GM23248 (cell line): ENCODE results near the gene SIPA1L3. TPM values are rescaled to one million over a fixed set of nuclear protein-coding genes. Genes with fewer than 3 reads are reported as not detected.

ENCODE experiments used
- DNase-seq: peaks from one replicate; pipeline ENCODE4 v3.0.0-alpha.2; 2015
- H2AFZ ChIP-seq: fragments of 200-600 bp; sonication (generic); 2 replicates; pipeline ENCODE4 v1.6.1; 2016; ENCODE audit warnings: antibody characterized with exemption
- H3F3A ChIP-seq: fragments of 200-600 bp; sonication (generic); 2 replicates; pipeline ENCODE4 v1.6.1; 2016; ENCODE audit warnings: mild to moderate bottlenecking, antibody characterized with exemption, mixed run types; ENCODE audit not compliant: insufficient read depth
- H3K27ac ChIP-seq: fragments of 200-600 bp; sonication (generic); 2 replicates; pipeline ENCODE4 v1.5.1; 2016; ENCODE audit warnings: mild to moderate bottlenecking
- H3K27me3 ChIP-seq: fragments of 200-600 bp; sonication (generic); replicated peaks from 2 replicates; pipeline ENCODE4 v1.6.1; 2016; ENCODE audit warnings: mild to moderate bottlenecking; ENCODE audit not compliant: insufficient read depth
- H3K36me3 ChIP-seq: fragments of 200-600 bp; sonication (generic); 2 replicates; pipeline ENCODE4 v1.6.1; 2016; ENCODE audit warnings: low read depth, mild to moderate bottlenecking
- H3K4me1 ChIP-seq: fragments of 200-600 bp; sonication (generic); 2 replicates; pipeline ENCODE4 v1.6.1; 2016; ENCODE audit warnings: mild to moderate bottlenecking; ENCODE audit not compliant: insufficient read depth
- H3K4me2 ChIP-seq: fragments of 200-600 bp; sonication (generic); one replicate; pipeline ENCODE4 v1.6.1; 2016; ENCODE audit warnings: mild to moderate bottlenecking; ENCODE audit not compliant: unreplicated experiment
- H3K4me3 ChIP-seq: fragments of 200-600 bp; sonication (generic); 2 replicates; pipeline ENCODE4 v1.5.1; 2016; ENCODE audit warnings: mild to moderate bottlenecking
- H3K79me2 ChIP-seq: fragments of 200-600 bp; sonication (generic); 2 replicates; pipeline ENCODE4 v1.6.1; 2016; ENCODE audit warnings: mild to moderate bottlenecking; ENCODE audit not compliant: insufficient read depth
- H3K9ac ChIP-seq: fragments of 200-600 bp; sonication (generic); 2 replicates; pipeline ENCODE4 v1.6.1; 2016; ENCODE audit warnings: mild to moderate bottlenecking
- H3K9me2 ChIP-seq: fragments of 200-600 bp; sonication (generic); 2 replicates; pipeline ENCODE4 v1.6.1; 2016; ENCODE audit warnings: mixed run types, mild to moderate bottlenecking, moderate library complexity; ENCODE audit not compliant: insufficient read depth
- H3K9me3 ChIP-seq: fragments of 200-600 bp; sonication (generic); one replicate; pipeline ENCODE4 v1.6.1; 2017; ENCODE audit warnings: low read depth
- H4K20me1 ChIP-seq: fragments of 200-600 bp; sonication (generic); 2 replicates; pipeline ENCODE4 v1.6.0; 2016; ENCODE audit not compliant: insufficient read depth
- EZH2 ChIP-seq: fragments of 200-600 bp; sonication (generic); IDR thresholded peaks from 2 replicates; pipeline ENCODE4 v1.6.1; 2018; ENCODE audit warnings: antibody characterized with exemption, mild to moderate bottlenecking; ENCODE audit not compliant: insufficient read depth, poor library complexity, severe bottlenecking
- EZH2phosphoT487 ChIP-seq: fragments of 200-600 bp; sonication (generic); IDR thresholded peaks from 2 replicates; pipeline ENCODE4 v1.6.1; 2018; ENCODE audit warnings: antibody characterized with exemption, moderate library complexity, mild to moderate bottlenecking, low read depth; ENCODE audit not compliant: insufficient read depth
- WGBS, 2 experiments: methylation state at CpG; one replicate each; pipeline ENCODE4 v1.1.6; 2015 to 2017; ENCODE audit warnings: low lambda C conversion rate in 2 of 2, low coverage in 1 of 2; ENCODE audit errors: missing lambda C conversion rate in 2 of 2; 5-methylcytosine and 5-hydroxymethylcytosine counted together
- in situ Hi-C: fragments of 300-500 bp; cut with MboI; formaldehyde crosslinking; loops from 2 replicates; pipeline ENCODE4 v1.15.0; 2020
- polyA plus RNA-seq: library from polyadenylated mRNA; unstranded; fragments of >200 nt; fragmentation: Nextera tagmentation; extraction: Ambion mirVana; gene quantifications from 2 replicates; pipeline ENCODE4 v1.2.1, GENCODE V29; 2016
- total RNA-seq: library from RNA; depleted of rRNA; stranded (reverse); fragments of >200 nt; shearing (Covaris generic); gene quantifications from 2 replicates; pipeline ENCODE4 v1.2.3, GENCODE V29; 2014

SIPA1L3 gene
- total and polyA plus RNA-seq, 2 experiments from 2014 or later, result 3.7 to 12.1 TPM

- Histone ChIP-seq H3K9me3 (no peaks in the 10 kb centered on the region), H3F3A (peaks cover 11% of the 10 kb centered on the region; the same call in 1 of the 2 replicates), H3K4me3 (peak overlapping the region; percentile 65), H3K36me3 (no peaks in the 10 kb centered on the region), H3K9me2 (no peaks in the 10 kb centered on the region), H3K9ac (peak overlapping the region; percentile 70), H3K27me3 (no peaks in the 10 kb centered on the region), H3K27ac (no peak overlapping the region), H2AFZ (peak overlapping the region; percentile 90), H3K79me2 (no peaks in the 10 kb centered on the region), H4K20me1 (no peaks in the 10 kb centered on the region), H3K4me1 (peaks cover 8% of the 10 kb centered on the region; the same call in 1 of the 2 replicates), H3K4me2 (peak overlapping the region; percentile 90)
- in situ Hi-C loops, result no loop called here
- WGBS, 2 experiments, result 62 to 65% methylated on average over 15 of the region's 15 CpGs
- TF ChIP-seq EZH2phosphoT487, result no peak
- DNase-seq, result no peak
These were observed 336.3 kb downstream of the SIPA1L3 start for GRCh38 chr19:38243279-38243673.

- Histone ChIP-seq H3K4me3 (0 out of 2 replicates have a peak overlapping the region, but pooled peaks have one; percentile 24), H3K9me3 (no peaks in the 10 kb centered on the region), H3F3A (peaks cover 11% of the 10 kb centered on the region; the same call in 1 of the 2 replicates), H3K4me1 (peaks cover 9% of the 10 kb centered on the region; the same call in 1 of the 2 replicates), H3K9ac (no peak overlapping the region), H3K4me2 (peak overlapping the region; percentile 59), H3K79me2 (no peaks in the 10 kb centered on the region), H3K9me2 (no peaks in the 10 kb centered on the region), H3K27ac (peak overlapping the region; percentile 38; the same call in 1 of the 2 replicates), H4K20me1 (no peaks in the 10 kb centered on the region), H3K27me3 (no peaks in the 10 kb centered on the region), H2AFZ (peak overlapping the region; percentile 39; the same call in 1 of the 2 replicates), H3K36me3 (no peaks in the 10 kb centered on the region)
- WGBS, 2 experiments, result 41 to 51% methylated on average over 10 to 14 of the region's 14 CpGs
- in situ Hi-C loops, result no loop called here
- TF ChIP-seq EZH2 (no peak), EZH2phosphoT487 (no peak)
- DNase-seq, result peak; percentile 60
These were observed 339.0 kb downstream of the SIPA1L3 start for GRCh38 chr19:38245826-38246498.

DNA sequence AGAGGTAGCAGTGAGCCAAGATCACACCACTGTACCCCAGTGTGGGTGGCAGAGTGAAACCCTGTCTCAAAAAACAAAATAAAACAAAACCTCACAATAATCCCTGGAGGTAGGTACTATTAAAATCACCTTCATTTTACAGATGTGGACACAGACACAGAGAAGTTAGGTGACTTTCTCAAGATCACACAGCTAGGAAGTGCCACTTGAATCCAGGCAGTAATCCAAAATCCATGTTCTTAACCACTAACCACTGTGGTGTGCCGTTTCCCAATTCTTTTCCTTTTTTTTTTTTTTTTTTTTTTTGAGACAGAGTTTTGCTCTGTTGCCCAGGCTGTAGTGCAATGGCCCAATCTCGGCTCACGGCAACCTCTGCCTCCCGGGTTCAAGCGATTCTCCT is 340.1 kb downstream of the SIPA1L3 start:
- Histone ChIP-seq H3K9ac (no peak overlapping the region), H3K4me3 (no peak overlapping the region), H3K4me1 (peaks cover 19% of the 10 kb centered on the region), H3K9me3 (no peaks in the 10 kb centered on the region), H3F3A (peaks cover 11% of the 10 kb centered on the region; the same call in 1 of the 2 replicates), H3K27me3 (no peaks in the 10 kb centered on the region), H3K27ac (no peak overlapping the region), H3K9me2 (no peaks in the 10 kb centered on the region), H2AFZ (no peak overlapping the region), H4K20me1 (no peaks in the 10 kb centered on the region), H3K36me3 (no peaks in the 10 kb centered on the region), H3K79me2 (no peaks in the 10 kb centered on the region), H3K4me2 (no peak overlapping the region)
- DNase-seq, result peak; percentile 55
- in situ Hi-C loops, result no loop called here
- 67 to 74% methylated on average over 5 of the region's 5 CpGs for WGBS, 2 experiments
- TF ChIP-seq EZH2 (no peak), EZH2phosphoT487 (no peak)

- Histone ChIP-seq H3K9ac (no peak overlapping the region), H3K4me3 (no peak overlapping the region), H3K36me3 (no peaks in the 10 kb centered on the region), H3K4me2 (no peak overlapping the region), H3K9me2 (no peaks in the 10 kb centered on the region), H2AFZ (no peak overlapping the region), H4K20me1 (no peaks in the 10 kb centered on the region), H3F3A (peaks cover 11% of the 10 kb centered on the region; the same call in 1 of the 2 replicates), H3K4me1 (peaks cover 19% of the 10 kb centered on the region), H3K79me2 (no peaks in the 10 kb centered on the region), H3K27ac (no peak overlapping the region), H3K27me3 (no peaks in the 10 kb centered on the region), H3K9me3 (no peaks in the 10 kb centered on the region)
- DNase-seq, result peak; percentile 41
- TF ChIP-seq EZH2phosphoT487 (no peak), EZH2 (no peak)
- 83 to 84% methylated on average over 9 of the region's 9 CpGs for WGBS, 2 experiments
- in situ Hi-C loops, result no loop called here
These were observed 340.8 kb downstream of the SIPA1L3 start for GRCh38 chr19:38247734-38248268.
